Right cardiac atrium (tissue), 5 donors: ENCODE results near the gene CPXM2. TPM values are rescaled to one million over a fixed set of nuclear protein-coding genes. Genes with fewer than 3 reads are reported as not detected.

Source experiments
- ATAC-seq, 2 donors: fragments of 200-7000 bp; cut with Tn5 transposase; one replicate each; pipeline versions ENCODE4 v1.8.0 to v1.9.1; 2020; ENCODE audit warnings: moderate library complexity in 2 of 2, mild to moderate bottlenecking in 1 of 2
- DNase-seq, 3 donors: peaks; one replicate each; pipeline ENCODE4 v3.0.0-alpha.2; 2020
- H3K27ac ChIP-seq: one replicate; pipeline ENCODE4 v1.5.1; 2013; ENCODE audit warnings: mild to moderate bottlenecking, low read length, control low read depth, moderate library complexity
- H3K27me3 ChIP-seq: one replicate; pipeline ENCODE4 v1.6.1; 2013; ENCODE audit not compliant: control insufficient read depth, insufficient read depth
- H3K4me1 ChIP-seq: one replicate; pipeline ENCODE4 v1.6.1; 2013; ENCODE audit warnings: low read length; ENCODE audit not compliant: control insufficient read depth, insufficient read depth
- H3K4me3 ChIP-seq: one replicate; pipeline ENCODE4 v1.5.1; 2013; ENCODE audit warnings: low read length, control low read depth
- H3K9me3 ChIP-seq: one replicate; pipeline ENCODE4 v1.6.1; 2013; ENCODE audit warnings: low read length; ENCODE audit not compliant: control insufficient read depth
- WGBS: extraction: QIAGEN DNeasy Blood & Tissue Kit; methylation state at CpG from one replicate; pipeline ENCODE4 v1.1.7; 2013; 5-methylcytosine and 5-hydroxymethylcytosine counted together
- intact Hi-C, 4 donors: fragments of 100-400 bp; cut with DNase I; formaldehyde crosslinking; loops; one replicate each; pipeline versions ENCODE4 v1.11.0 to v1.14.0; 2022 to 2023
- long read RNA-seq, 4 donors: library from polyadenylated mRNA; unstranded; transcript quantifications; one replicate each; pipeline ENCODE4 v2.0.0, GENCODE V29; 2020 to 2021
- polyA plus RNA-seq: library from polyadenylated mRNA; stranded (reverse); fragments of 200-250 nt; gene quantifications from one replicate; pipeline ENCODE4 v1.2.3, GENCODE V29; 2013
- total RNA-seq, 4 donors: library from RNA; stranded (reverse); fragmentation: NEBNext Ultra II Directional; extraction: Animal tissue kit (Norgen Biotek cat#: 25700); gene quantifications; one replicate each; pipeline ENCODE4 v1.2.1, GENCODE V29; 2021
- donor health status: healthy with polysubstance abuse.
- donor health status: DM: no; HTN: yes; CAD: no.
- donor health status: DM: no; HTN: no; CAD: no.
- donor health status: DM: no; HTN: yes; CAD: no; lungs with severe emphysema.
- donor health status: DM: yes; HTN: yes; CAD: no.

Gene CPXM2
- total RNA-seq (10 to 100 TPM in 2 of 4 donors, 1 to 10 TPM in 2; 4.9 to 12.8 (median 8.4) TPM), polyA plus RNA-seq (2.1 TPM)
- long read RNA-seq, donor 1, transcript CPXM2-201 (14 exons, 3,554 nt) = major isoform, 5 of 14 reads
- long read RNA-seq, donor 1, partial matches to known transcripts = 6 of 14 reads
- long read RNA-seq, donor 1, other reads (novel, unspliced or antisense) = 3 of 14 reads
- long read RNA-seq, donor 2, partial matches to known transcripts = 2 of 5 reads
- long read RNA-seq, donor 2, other reads (novel, unspliced or antisense) = 0 of 5 reads
- long read RNA-seq, donor 3, transcript CPXM2-201 (14 exons, 3,554 nt) = major isoform, 23 of 38 reads
- long read RNA-seq, donor 3, partial matches to known transcripts = 14 of 38 reads
- long read RNA-seq, donor 3, other reads (novel, unspliced or antisense) = 1 of 38 reads
- long read RNA-seq, donor 4, partial matches to known transcripts = 0 of 3 reads
- long read RNA-seq, donor 4, other reads (novel, unspliced or antisense) = 0 of 3 reads

DNA sequence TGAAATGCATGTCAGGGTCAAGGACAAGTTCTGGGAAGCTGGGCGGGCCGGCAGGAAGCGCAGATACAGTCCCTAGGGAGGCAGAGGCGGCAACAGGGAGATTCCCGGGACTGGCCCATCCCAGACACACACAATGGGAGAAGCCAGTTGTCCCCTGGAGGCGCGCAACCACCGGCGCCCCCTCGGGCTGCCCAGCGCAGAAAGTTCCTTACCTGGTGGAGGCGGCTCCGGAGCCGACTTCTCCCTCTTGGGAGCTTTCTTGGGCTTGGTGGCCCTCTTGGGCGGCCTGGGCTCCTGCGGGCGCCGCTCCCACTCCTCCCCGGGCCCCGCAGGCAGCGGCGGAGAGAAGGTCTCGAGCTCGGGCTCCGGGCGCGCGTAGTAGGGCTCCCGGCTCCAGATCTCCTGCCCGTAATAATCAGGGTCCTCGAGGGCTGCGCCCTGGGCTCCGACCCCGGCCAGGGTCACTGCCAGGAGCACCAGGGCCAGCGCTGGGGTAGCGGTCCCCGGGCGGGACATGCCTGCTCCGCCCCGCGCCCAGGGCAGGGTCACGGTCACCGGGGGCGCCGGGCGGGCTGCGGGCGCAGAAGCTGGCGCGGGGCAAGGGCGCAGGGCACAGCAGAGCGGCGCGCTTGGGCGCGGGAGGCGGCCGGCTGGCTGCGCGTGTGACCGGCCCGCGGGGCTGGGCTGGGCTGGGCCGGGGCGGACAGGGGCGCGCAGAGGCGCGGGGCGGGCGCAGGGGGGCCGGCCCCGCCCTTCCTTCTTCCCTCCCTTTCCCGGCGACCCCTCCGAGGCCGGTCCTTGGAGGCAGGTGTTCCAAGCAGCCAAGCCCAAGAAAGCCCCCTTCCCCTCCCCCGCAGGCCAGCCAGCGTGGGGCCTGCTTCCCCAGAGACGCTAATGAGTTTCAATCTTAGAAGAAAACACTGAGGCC lies at the start of gene CPXM2:
Gene CPXM2 (minus strand): TSS at position 664 of the 928 bp plus-strand sequence. CDS start 148 bp downstream, at position 516.
- H3K4me1 ChIP-seq = no peaks in the 10 kb centered on the region
- DNase-seq (peak in 2 of 3 donors; percentile 51 to 62), ATAC-seq (peak; percentile 47 to 90)
- H3K27me3 ChIP-seq = no peaks in the 10 kb centered on the region
- H3K9me3 ChIP-seq = no peaks in the 10 kb centered on the region
- H3K27ac ChIP-seq = no peak within 1 kb of the TSS
- 4% methylated on average over 80 of the region's 80 CpGs for whole genome bisulfite sequencing
- intact Hi-C loops = no loop called here
- no peak within 1 kb of the TSS for H3K4me3 ChIP-seq

DNA sequence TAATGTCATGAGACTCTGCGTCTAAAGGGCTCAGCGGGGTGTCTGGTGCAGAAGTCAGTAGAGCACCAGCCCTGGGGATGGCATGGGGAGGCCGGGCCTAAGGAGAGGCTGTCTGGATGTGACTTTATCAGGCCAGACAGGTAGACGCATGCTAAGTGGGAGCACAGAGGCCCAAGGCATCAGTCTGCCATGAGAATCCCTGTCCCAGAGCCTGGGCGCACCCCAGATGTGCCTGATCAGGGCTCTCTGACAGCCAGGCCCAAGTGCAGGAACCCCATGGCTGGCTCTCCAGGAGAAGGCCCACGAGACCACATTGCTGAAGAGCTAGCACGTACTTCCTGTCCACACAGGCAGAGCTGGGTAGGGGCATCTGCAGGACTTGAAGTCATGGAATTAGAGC lies 48.0 kb upstream of the CPXM2 start:
- DNase-seq (no peak), ATAC-seq (no peak)
- 90% methylated on average over 7 of the region's 7 CpGs for WGBS
- no peaks in the 10 kb centered on the region for H3K4me1 ChIP-seq
- H3K27me3 ChIP-seq = no peaks in the 10 kb centered on the region
- H3K27ac ChIP-seq = no peak overlapping the region
- intact Hi-C loops = no loop called here
- no peak overlapping the region for H3K4me3 ChIP-seq
- no peaks in the 10 kb centered on the region for H3K9me3 ChIP-seq

DNA sequence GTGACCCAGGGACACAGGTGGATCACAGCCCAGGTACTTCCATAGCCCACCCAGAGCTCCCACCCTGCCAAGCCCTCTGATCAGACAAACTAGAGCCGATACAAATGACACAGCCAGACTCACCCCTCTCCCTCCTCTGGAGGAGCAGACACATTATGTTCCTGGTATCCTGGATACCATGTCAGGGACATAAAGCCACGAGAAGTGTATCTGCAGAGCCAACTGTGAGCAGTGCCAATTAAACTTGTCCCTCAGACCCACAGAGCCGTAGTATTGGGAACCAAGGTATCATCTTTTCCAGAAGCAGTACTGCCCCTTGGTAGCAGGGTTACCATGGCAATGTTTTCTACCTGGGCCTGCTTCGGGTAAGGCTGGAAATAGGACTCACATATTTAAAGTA lies 47.3 kb upstream of the CPXM2 start:
- WGBS = 87% methylated on average over 4 of the region's 4 CpGs
- H3K27me3 ChIP-seq = no peaks in the 10 kb centered on the region

DNA sequence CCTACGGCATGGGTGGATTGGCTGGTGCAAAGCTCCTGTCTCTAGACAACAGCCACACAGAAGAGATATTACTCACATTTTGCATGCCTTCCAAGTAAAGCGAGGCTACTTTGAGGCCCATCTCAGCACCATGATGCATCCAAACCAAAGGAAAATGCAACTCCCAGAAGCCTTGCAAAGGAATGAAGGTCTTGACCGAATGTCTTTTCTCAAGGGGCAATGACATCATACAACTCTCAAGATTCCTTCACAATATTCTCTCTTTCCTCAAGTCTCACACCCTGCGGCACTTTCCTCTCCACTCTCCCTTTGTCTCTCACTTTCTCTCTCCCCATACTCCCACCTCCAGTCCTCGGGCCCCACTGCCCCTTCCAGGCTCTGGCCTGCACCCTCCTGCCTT lies 44.8 kb upstream of the CPXM2 start:
- intact Hi-C loops = no loop called here
- H3K4me3 ChIP-seq = no peak overlapping the region
- no peaks in the 10 kb centered on the region for H3K27me3 ChIP-seq
- WGBS = 58% methylated on average over 5 of the region's 5 CpGs
- ATAC-seq (no peak), DNase-seq (no peak)
- no peaks in the 10 kb centered on the region for H3K9me3 ChIP-seq
- H3K27ac ChIP-seq = no peak overlapping the region
- H3K4me1 ChIP-seq = no peaks in the 10 kb centered on the region

More for the DNA sequence above, 47.3 kb upstream of the CPXM2 start:
- H3K4me3 ChIP-seq = no peak overlapping the region
- ATAC-seq = no peak
- intact Hi-C loops = no loop called here
- no peak overlapping the region for H3K27ac ChIP-seq
- DNase-seq = no peak
- no peaks in the 10 kb centered on the region for H3K9me3 ChIP-seq
- no peaks in the 10 kb centered on the region for H3K4me1 ChIP-seq

DNA sequence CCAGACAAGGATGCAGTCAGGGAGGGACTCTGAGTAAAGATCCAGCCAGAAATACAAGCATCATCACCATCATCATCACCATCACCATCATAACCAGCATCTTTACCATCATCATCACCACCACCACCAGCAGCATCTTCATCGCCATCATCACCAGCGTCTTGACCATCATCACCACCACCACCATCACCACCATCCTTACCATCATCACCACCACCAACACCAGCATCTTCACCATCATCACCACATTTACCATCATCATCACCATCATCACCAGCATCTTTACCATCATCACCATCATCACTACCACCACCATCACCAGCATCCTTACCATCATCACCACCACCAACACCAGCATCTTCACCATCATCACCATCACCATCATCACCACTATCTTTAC lies 44.1 kb upstream of the CPXM2 start:
- Histone ChIP-seq H3K9me3 (no peaks in the 10 kb centered on the region), H3K4me1 (no peaks in the 10 kb centered on the region), H3K27me3 (no peaks in the 10 kb centered on the region), H3K27ac (no peak overlapping the region), H3K4me3 (no peak overlapping the region)
- DNase-seq (no peak), ATAC-seq (no peak)
- intact Hi-C loops = no loop called here
- WGBS = 96% methylated on average over 2 of the region's 2 CpGs

DNA sequence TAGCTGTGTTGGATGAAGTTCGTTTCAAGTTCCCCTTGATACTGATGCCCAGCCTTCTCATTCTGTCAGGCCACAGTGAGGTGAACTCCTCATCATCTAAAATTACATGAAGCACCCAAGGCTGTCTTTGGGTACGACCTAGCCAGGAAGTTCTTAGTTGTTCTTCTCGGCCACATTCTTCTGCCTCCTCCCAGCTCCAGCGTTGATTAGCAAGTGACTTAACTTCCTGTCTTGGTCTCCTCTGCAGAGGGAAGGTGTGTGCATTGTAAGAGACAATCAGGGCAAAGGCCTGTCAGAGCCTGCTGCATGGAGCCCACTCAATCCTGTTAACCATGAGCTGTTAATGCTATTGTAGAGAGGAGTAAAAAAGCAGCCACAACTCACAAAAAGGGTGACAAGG lies 43.2 kb upstream of the CPXM2 start:
- Histone ChIP-seq H3K9me3 (no peaks in the 10 kb centered on the region), H3K4me1 (no peaks in the 10 kb centered on the region), H3K27me3 (no peaks in the 10 kb centered on the region), H3K4me3 (no peak overlapping the region), H3K27ac (no peak overlapping the region)
- DNase-seq = no peak
- ATAC-seq = no peak
- 52% methylated on average over 4 of the region's 4 CpGs for WGBS
- intact Hi-C loops = no loop called here

DNA sequence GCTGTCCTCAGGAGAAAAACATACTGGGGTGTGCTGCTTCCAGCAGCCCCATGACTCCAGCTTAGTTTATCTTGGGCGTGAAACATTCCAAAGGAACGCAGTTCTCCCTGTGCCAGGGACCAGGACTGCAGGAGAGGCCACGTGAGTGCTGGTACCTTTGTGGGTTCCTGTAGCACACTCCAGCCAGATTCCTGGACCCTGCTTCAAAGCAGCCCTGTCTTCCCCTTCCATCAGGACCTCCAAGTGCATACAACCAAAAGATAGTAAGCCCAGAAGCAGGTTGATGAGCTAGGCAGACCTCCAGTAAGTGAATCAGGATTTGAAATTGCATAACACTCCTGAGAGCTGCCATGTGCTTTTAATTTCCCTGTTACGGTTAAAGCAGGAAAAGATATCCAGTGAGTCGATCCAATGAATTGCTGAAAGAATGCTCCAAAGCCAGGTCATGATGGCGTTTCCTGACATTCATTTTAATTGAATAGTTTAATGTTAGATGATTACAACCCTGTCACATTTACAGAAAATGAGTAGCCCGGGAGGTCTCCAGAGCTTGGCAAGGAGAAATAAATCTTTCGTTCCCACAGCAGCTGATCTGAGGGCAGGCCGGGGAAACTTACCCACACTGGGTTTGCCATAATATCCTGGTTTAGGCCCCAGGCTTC lies 38.9 kb upstream of the CPXM2 start:
- Histone ChIP-seq H3K27me3 (peaks cover 3% of the 10 kb centered on the region), H3K4me3 (no peak overlapping the region), H3K9me3 (no peaks in the 10 kb centered on the region), H3K4me1 (no peaks in the 10 kb centered on the region), H3K27ac (no peak overlapping the region)
- intact Hi-C loops = no loop called here
- WGBS = 64% methylated on average over 9 of the region's 9 CpGs
- ATAC-seq (peak in 1 of 2 donors; percentile 63), DNase-seq (no peak)

DNA sequence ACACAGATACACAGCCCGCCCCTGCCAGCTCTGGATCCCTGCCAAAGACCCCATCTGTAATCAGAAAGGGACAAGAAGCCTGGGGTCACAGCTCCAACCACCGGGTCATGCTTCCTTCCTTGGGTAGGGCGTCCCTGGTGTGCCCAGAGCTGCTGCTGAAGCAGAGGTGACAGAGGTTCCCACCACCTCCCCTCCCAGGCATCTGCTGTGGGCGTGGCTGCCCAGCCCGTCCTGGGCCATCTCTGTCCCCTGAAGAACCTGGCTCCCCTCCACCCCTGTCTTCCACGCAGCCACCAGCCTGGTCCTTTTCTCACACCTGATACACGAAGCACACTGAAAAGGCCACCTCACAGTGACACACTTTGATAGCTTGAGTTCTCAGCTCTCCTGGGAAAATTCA lies 38.2 kb upstream of the CPXM2 start:
- DNase-seq (no peak), ATAC-seq (peak in 1 of 2 donors; percentile 17)
- H3K27ac ChIP-seq = no peak overlapping the region
- WGBS = 70% methylated on average over 7 of the region's 7 CpGs
- H3K4me3 ChIP-seq = no peak overlapping the region
- peaks cover 3% of the 10 kb centered on the region for H3K27me3 ChIP-seq
- H3K9me3 ChIP-seq = no peaks in the 10 kb centered on the region
- H3K4me1 ChIP-seq = no peaks in the 10 kb centered on the region
- intact Hi-C loops = no loop called here

DNA sequence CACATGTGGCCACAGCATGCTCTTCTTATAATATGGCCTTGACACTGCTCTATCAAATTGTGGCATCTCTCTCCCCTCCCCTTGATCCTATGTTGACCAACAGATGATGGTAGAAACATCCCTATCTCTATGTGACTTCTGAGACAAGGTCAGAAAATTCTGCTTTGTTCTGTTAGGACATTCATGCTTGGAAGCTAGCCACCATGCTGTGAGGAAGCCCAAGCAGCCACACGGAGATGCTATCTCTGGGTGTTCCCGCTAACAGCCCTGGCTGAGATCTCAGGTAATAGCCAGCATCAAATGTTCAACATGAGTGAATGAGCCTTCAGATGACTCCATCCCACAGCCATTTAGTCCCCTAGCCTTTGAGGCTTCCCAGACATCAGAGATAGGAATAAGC lies 36.8 kb upstream of the CPXM2 start:
- Histone ChIP-seq H3K27ac (no peak overlapping the region), H3K27me3 (peaks cover 3% of the 10 kb centered on the region), H3K9me3 (no peaks in the 10 kb centered on the region), H3K4me1 (no peaks in the 10 kb centered on the region), H3K4me3 (no peak overlapping the region)
- no peak for DNase-seq
- ATAC-seq = no peak
- intact Hi-C loops = no loop called here
- 70% methylated on average over 2 of the region's 2 CpGs for WGBS

DNA sequence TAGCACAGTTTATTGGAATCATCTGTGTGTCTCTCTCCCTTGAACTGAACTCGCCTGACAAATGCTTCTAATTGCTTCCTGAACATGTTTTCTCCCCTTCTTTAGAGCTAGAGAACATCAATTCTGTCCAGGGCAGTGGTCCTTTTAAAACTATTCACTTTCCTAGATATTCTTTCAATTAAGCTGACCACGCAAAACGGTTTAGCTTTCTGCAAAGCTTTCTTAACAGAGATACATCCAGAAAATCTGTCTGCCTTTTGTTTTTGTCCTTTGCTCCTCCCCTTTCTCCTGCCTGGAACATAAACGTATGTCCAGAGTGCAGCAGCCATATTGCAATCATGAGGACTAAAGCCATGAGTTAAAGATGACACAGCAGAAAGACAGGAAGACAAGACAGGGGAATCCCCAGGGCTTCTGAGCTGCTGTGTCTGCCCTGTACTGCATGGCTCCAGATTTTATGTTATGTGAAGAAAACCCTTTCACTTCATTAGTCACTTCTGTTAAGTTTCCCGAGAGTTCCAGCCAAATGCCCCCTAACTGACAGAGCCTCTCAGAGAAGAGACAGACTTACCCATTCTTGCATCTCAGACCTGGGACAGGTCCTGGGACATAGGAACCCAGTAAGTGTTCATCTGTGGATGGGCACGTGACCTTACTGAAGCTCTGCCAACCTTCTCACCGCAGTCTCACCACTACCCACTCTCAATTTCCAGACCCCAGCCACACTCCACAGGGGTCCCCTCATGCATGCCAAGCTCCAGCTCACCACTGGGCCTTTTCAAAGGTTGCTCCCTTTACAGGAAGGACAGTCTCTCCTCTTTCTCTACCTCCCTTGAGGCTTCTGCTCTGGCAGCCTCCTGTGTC lies 35.0 kb upstream of the CPXM2 start:
- Histone ChIP-seq H3K4me1 (no peaks in the 10 kb centered on the region), H3K27ac (no peak overlapping the region), H3K9me3 (no peaks in the 10 kb centered on the region), H3K4me3 (no peak overlapping the region), H3K27me3 (peaks cover 3% of the 10 kb centered on the region)
- WGBS = 52% methylated on average over 7 of the region's 7 CpGs
- no peak for ATAC-seq
- no peak for DNase-seq
- intact Hi-C loops = no loop called here
